H1 (cell line): ENCODE measurements around the gene SLC23A2. TPM values are rescaled to one million over a fixed set of nuclear protein-coding genes. Genes with fewer than 3 reads are reported as not detected.

ENCODE experiments used
- CTCF ChIA-PET: fragments of 300-600 bp; sonication (Branson Sonifier 250); formaldehyde crosslinking; loops from one replicate; lab custom pipeline; 2021; ENCODE audit not compliant: partially characterized antibody; lab: Charles Lee
- POLR2A ChIA-PET: fragments of 300-600 bp; sonication (Branson Sonifier 250); formaldehyde crosslinking; loops from one replicate; lab custom pipeline; 2021; ENCODE audit warnings: inconsistent platforms; ENCODE audit not compliant: partially characterized antibody; lab: Charles Lee
- DNase-seq, 2 experiments: peaks; one replicate each; pipeline versions ENCODE4 v3.0.0 to v3.0.0-alpha.2; 2010 to 2022; ENCODE audit warnings: low spot score in 2 of 2, low read depth in 1 of 2, mixed read lengths in 1 of 2
- FAIRE-seq: peaks from 2 replicates; lab custom pipeline; 2011; peaks lifted over from hg19 to GRCh38; lab: Jason Lieb, UNC
- H2AFZ ChIP-seq: 2 replicates; pipeline ENCODE4 v1.8.1; 2012; ENCODE audit warnings: low read length, inconsistent platforms
- H2AK5ac ChIP-seq: 2 replicates; pipeline ENCODE4 v1.6.1; 2013; ENCODE audit warnings: low read depth, low read length
- H2BK120ac ChIP-seq: replicated peaks from 2 replicates; pipeline ENCODE3; 2013; ENCODE audit warnings: low read depth, low read length, inconsistent platforms
- H2BK12ac ChIP-seq: 2 replicates; pipeline ENCODE4 v1.6.1; 2013; ENCODE audit warnings: low read depth, low read length
- H2BK15ac ChIP-seq: 2 replicates; pipeline ENCODE4 v1.6.1; 2013; ENCODE audit warnings: low read length
- H2BK20ac ChIP-seq: 2 replicates; pipeline ENCODE4 v1.6.1; 2013; ENCODE audit warnings: low read length
- H2BK5ac ChIP-seq: 2 replicates; pipeline ENCODE4 v1.6.1; 2013; ENCODE audit warnings: low read depth, low read length
- H3K14ac ChIP-seq: 2 replicates; pipeline ENCODE4 v1.6.1; 2013; ENCODE audit warnings: inconsistent platforms; ENCODE audit not compliant: insufficient read length
- H3K18ac ChIP-seq: 2 replicates; pipeline ENCODE4 v1.6.1; 2013; ENCODE audit warnings: low read length; ENCODE audit errors: extremely low read depth
- H3K23ac ChIP-seq: 2 replicates; pipeline ENCODE4 v1.6.1; 2013; ENCODE audit warnings: inconsistent platforms; ENCODE audit not compliant: insufficient read length
- H3K23me2 ChIP-seq: 2 replicates; pipeline ENCODE4 v1.6.1; 2013; ENCODE audit warnings: low read depth, low read length
- H3K27ac ChIP-seq: 2 replicates; pipeline ENCODE4 v1.6.1; 2011; ENCODE audit warnings: low read depth, low read length, inconsistent platforms
- H3K27me3 ChIP-seq, 4 experiments: replicated peaks in 1 of 4; 1 replicate in 1 of 4; 2 replicates in 3 of 4; pipeline versions ENCODE4 v1.6.1 to v1.8.1; 2011 to 2013; ENCODE audit warnings: low read length in 3 of 4, mild to moderate bottlenecking in 3 of 4, inconsistent platforms in 2 of 4, mixed read lengths in 2 of 4, moderate library complexity in 1 of 4; ENCODE audit not compliant: control insufficient read depth in 3 of 4, insufficient read depth in 3 of 4; ENCODE audit errors: extremely low read depth in 1 of 4
- H3K36me3 ChIP-seq, 4 experiments: 2 replicates each; pipeline versions ENCODE4 v1.6.1 to v1.8.1; 2011 to 2013; ENCODE audit warnings: mild to moderate bottlenecking in 4 of 4, low read length in 3 of 4, moderate library complexity in 2 of 4, control low read depth in 1 of 4, inconsistent platforms in 1 of 4; ENCODE audit not compliant: insufficient read depth in 4 of 4, control insufficient read depth in 2 of 4
- H3K4ac ChIP-seq: replicated peaks from 2 replicates; pipeline ENCODE3; 2013; ENCODE audit warnings: low read length, low read depth, mixed read lengths, inconsistent platforms; ENCODE audit not compliant: insufficient read length
- H3K4me1 ChIP-seq, 4 experiments: replicated peaks in 1 of 4; 1 replicate in 1 of 4; 2 replicates in 3 of 4; pipeline versions ENCODE4 v1.6.1 to v1.8.1; 2011 to 2013; ENCODE audit warnings: low read length in 3 of 4, inconsistent platforms in 2 of 4, mixed read lengths in 1 of 4; ENCODE audit not compliant: insufficient read depth in 4 of 4, control insufficient read depth in 3 of 4
- H3K4me2 ChIP-seq, 2 experiments: 2 replicates each; pipeline versions ENCODE4 v1.6.1 to v1.8.1; 2011 to 2013; ENCODE audit warnings: low read depth in 2 of 2, low read length in 2 of 2, control low read depth in 1 of 2, inconsistent platforms in 1 of 2, mild to moderate bottlenecking in 1 of 2; ENCODE audit not compliant: insufficient read depth in 1 of 2
- H3K4me3 ChIP-seq, 4 experiments: fragments of 200-600, 300-600 bp in 1 of 4; sonication (generic), shearing (Covaris generic), sonication (Bioruptor Twin) in 1 of 4; 2 replicates each; pipeline versions ENCODE4 v1.5.1 to v1.8.1; 2011 to 2016; ENCODE audit warnings: low read length in 4 of 4, low read depth in 3 of 4, control low read depth in 2 of 4, inconsistent platforms in 2 of 4, mild to moderate bottlenecking in 2 of 4, mixed read lengths in 1 of 4, moderate library complexity in 1 of 4; ENCODE audit not compliant: insufficient read depth in 2 of 4; ENCODE audit errors: extremely low read depth in 1 of 4
- H3K56ac ChIP-seq: replicated peaks from 2 replicates; pipeline ENCODE3; 2013; ENCODE audit warnings: low read depth, mild to moderate bottlenecking, mixed read lengths, low read length, inconsistent platforms; ENCODE audit not compliant: insufficient read length
- H3K79me1 ChIP-seq: 2 replicates; pipeline ENCODE4 v1.6.1; 2013; ENCODE audit warnings: low read depth, low read length, control low read depth
- H3K79me2 ChIP-seq, 2 experiments: 2 replicates each; pipeline versions ENCODE4 v1.6.1 to v1.8.1; 2012 to 2013; ENCODE audit warnings: low read length in 2 of 2, mild to moderate bottlenecking in 2 of 2, inconsistent platforms in 1 of 2; ENCODE audit not compliant: insufficient read depth in 2 of 2, control insufficient read depth in 1 of 2
- H3K9ac ChIP-seq, 4 experiments: replicated peaks in 1 of 4; 1 replicate in 1 of 4; 2 replicates in 3 of 4; pipeline versions ENCODE4 v1.6.1 to v1.8.1; 2011 to 2013; ENCODE audit warnings: low read depth in 3 of 4, low read length in 3 of 4, control low read depth in 2 of 4, mild to moderate bottlenecking in 2 of 4, moderate library complexity in 2 of 4, inconsistent platforms in 1 of 4; ENCODE audit errors: extremely low read depth in 1 of 4
- H3K9me3 ChIP-seq, 2 experiments: 2 replicates each; pipeline versions ENCODE4 v1.6.1 to v1.8.1; 2012 to 2013; ENCODE audit warnings: mild to moderate bottlenecking in 2 of 2, moderate library complexity in 2 of 2, control low read depth in 1 of 2, inconsistent platforms in 1 of 2, low read depth in 1 of 2, low read length in 1 of 2, mixed read lengths in 1 of 2; ENCODE audit not compliant: insufficient read depth in 2 of 2
- H4K20me1 ChIP-seq, 2 experiments: replicated peaks in 1 of 2; 2 replicates each; pipeline versions ENCODE3 to v1.8.1; 2011 to 2013; ENCODE audit warnings: inconsistent platforms in 2 of 2, low read length in 2 of 2, mild to moderate bottlenecking in 1 of 2; ENCODE audit not compliant: insufficient read depth in 2 of 2, control insufficient read depth in 1 of 2
- H4K5ac ChIP-seq: 2 replicates; pipeline ENCODE4 v1.6.1; 2013; ENCODE audit warnings: low read length, low read depth, mixed read lengths, inconsistent platforms; ENCODE audit not compliant: insufficient read length
- H4K8ac ChIP-seq: 2 replicates; pipeline ENCODE4 v1.8.0; 2013; ENCODE audit warnings: mild to moderate bottlenecking, moderate library complexity, low read length, inconsistent platforms; ENCODE audit not compliant: insufficient read depth; ENCODE audit errors: extremely low read depth
- H4K91ac ChIP-seq: replicated peaks from 2 replicates; pipeline ENCODE3; 2013; ENCODE audit warnings: low read length, mixed read lengths, inconsistent platforms; ENCODE audit not compliant: insufficient read length
- ATF2 ChIP-seq: IDR thresholded peaks from 2 replicates; pipeline ENCODE4 v1.6.1; 2012; ENCODE audit warnings: low read length, inconsistent platforms
- HDAC6 ChIP-seq: IDR thresholded peaks from one replicate; pipeline ENCODE4 v1.7.1; 2012; ENCODE audit warnings: low read depth, mild to moderate bottlenecking, inconsistent platforms, low read length, moderate library complexity
- KDM4A ChIP-seq: IDR thresholded peaks from one replicate; pipeline ENCODE4 v1.7.1; 2012; ENCODE audit warnings: low read depth, mild to moderate bottlenecking, moderate library complexity, low read length, inconsistent platforms; ENCODE audit not compliant: severe bottlenecking
- NANOG ChIP-seq: IDR thresholded peaks from 2 replicates; pipeline ENCODE4 v1.6.1; 2011; ENCODE audit warnings: low read length, low read depth, mild to moderate bottlenecking, inconsistent platforms; ENCODE audit not compliant: insufficient read depth, poor library complexity, severe bottlenecking
- POLR2AphosphoS5 ChIP-seq: IDR thresholded peaks from 2 replicates; pipeline ENCODE4 v1.6.1; 2011; ENCODE audit warnings: low read depth, low read length
- RAD21 ChIP-seq, 2 experiments: IDR thresholded peaks in 1 of 2; conservative IDR thresholded peaks in 1 of 2; 2 replicates each; pipeline ENCODE4 v1.6.1; 2011; ENCODE audit warnings: low read depth in 2 of 2, low read length in 2 of 2, improper control_type of control experiment in 1 of 2, inconsistent platforms in 1 of 2, mild to moderate bottlenecking in 1 of 2, moderate library complexity in 1 of 2
- SAP30 ChIP-seq: fragments of 300-600 bp; sonication (generic); IDR thresholded peaks from 2 replicates; pipeline ENCODE4 v1.7.1; 2012; ENCODE audit warnings: low read length, moderate library complexity, mild to moderate bottlenecking, inconsistent platforms; ENCODE audit not compliant: insufficient read depth, insufficient replicate concordance
- SIN3A ChIP-seq, 2 experiments: IDR thresholded peaks in 1 of 2; conservative IDR thresholded peaks in 1 of 2; 2 replicates each; pipeline ENCODE4 v1.6.1; 2011 to 2012; ENCODE audit warnings: low read length in 2 of 2, improper control_type of control experiment in 1 of 2, low read depth in 1 of 2, mild to moderate bottlenecking in 1 of 2
- SRF ChIP-seq: IDR thresholded peaks from 2 replicates; pipeline ENCODE4 v1.6.1; 2011; ENCODE audit warnings: mild to moderate bottlenecking, low read depth, low read length, moderate library complexity
- TAF7 ChIP-seq: optimal IDR thresholded peaks from 2 replicates; pipeline ENCODE3; 2011; ENCODE audit warnings: low read depth, mild to moderate bottlenecking, inconsistent platforms, low read length, moderate library complexity, borderline replicate concordance
- ZNF274 ChIP-seq: IDR thresholded peaks from 2 replicates; pipeline ENCODE4 v1.7.0; 2012; ENCODE audit warnings: low read length, borderline replicate concordance; ENCODE audit errors: extremely low read depth
- WGBS, 2 experiments: shearing (Covaris generic) in 1 of 2; methylation state at CpG; one replicate each; pipeline versions ENCODE4 v1.1.6 to v1.1.7; 2013 to 2015; ENCODE audit warnings: low lambda C conversion rate in 2 of 2, mixed read lengths in 2 of 2, inconsistent platforms in 1 of 2, low coverage in 1 of 2, missing lambda C conversion rate in 1 of 2; ENCODE audit not compliant: insufficient replicate concordance in 2 of 2, insufficient coverage in 1 of 2, insufficient read length in 1 of 2; ENCODE audit errors: extremely low coverage in 1 of 2, missing lambda C conversion rate in 1 of 2; 5-methylcytosine and 5-hydroxymethylcytosine counted together
- polyA plus RNA-seq, 7 experiments: library from polyadenylated mRNA; depleted of rRNA in 3 of 7; stranded (reverse) in 5 of 7; unstranded in 2 of 7; fragments of >200 nt in 5 of 7; fragments of 200-250 nt in 2 of 7; gene quantifications; 1 replicate in 5 of 7; 2 replicates in 1 of 7; 4 replicates in 1 of 7; pipeline versions ENCODE4 v1.2.1 to v1.2.3, GENCODE V29; 2011 to 2013; ENCODE audit warnings: missing spikeins in 2 of 7, mixed read lengths in 2 of 7
- total RNA-seq: library from RNA; stranded (reverse); fragmentation: NEBNext Ultra II Directional; extraction: Animal tissue kit (Norgen Biotek cat#: 25700); gene quantifications from 2 replicates; pipeline ENCODE4 v1.2.1, GENCODE V29; 2021

SLC23A2 gene
- total and polyA plus RNA-seq, 2 of the 8 experiments (the other 6 are each of a cell fraction or from before 2014, with no cell fraction given): 17.0 to 18.6 TPM

- FAIRE-seq (no peak), DNase-seq (no peak)
- Histone ChIP-seq H2AK5ac (no peak overlapping the region), H3K36me3 (no peaks in the 10 kb centered on the region), H3K4me3 (no peak overlapping the region), H3K18ac (no peak overlapping the region), H2BK120ac (no peak overlapping the region), H3K9me3 (no peaks in the 10 kb centered on the region), H3K79me2 (no peaks in the 10 kb centered on the region), H3K14ac (no peak overlapping the region), H3K56ac (no peak overlapping the region), H3K23me2 (no peaks in the 10 kb centered on the region), H2AFZ (no peak overlapping the region), H3K23ac (no peak overlapping the region), H2BK15ac (no peak overlapping the region), H3K27ac (no peak overlapping the region), H4K8ac (no peak overlapping the region), H3K79me1 (no peaks in the 10 kb centered on the region), H3K27me3 (no peaks in the 10 kb centered on the region), H4K5ac (no peak overlapping the region), H4K20me1 (no peaks in the 10 kb centered on the region), H3K4me1 (no peaks in the 10 kb centered on the region), H3K4me2 (no peak overlapping the region), H2BK12ac (no peak overlapping the region), H2BK5ac (no peak overlapping the region), H4K91ac (no peak overlapping the region), H2BK20ac (no peak overlapping the region), H3K9ac (no peak overlapping the region), H3K4ac (no peak overlapping the region)
- POLR2A ChIA-PET: no interaction called here
- CTCF ChIA-PET: interaction anchor here (1.3 kb wide), 1 partner anchor 126 kb away, joined by 3 read pairs; no protein-coding TSS in a partner anchor
- WGBS, 2 experiments: 77% methylated on average over 3 of the region's 3 CpGs; no CpG with 5 or more reads in 1 of the 2 experiments
- TF ChIP-seq SAP30: no peak
- no peak for TF ChIP-seq HDAC6
- no peak for TF ChIP-seq TAF7
- TF ChIP-seq ZNF274: no peak
- no peak for TF ChIP-seq POLR2AphosphoS5
- TF ChIP-seq ATF2: no peak
- no peak for TF ChIP-seq NANOG
- TF ChIP-seq SIN3A (conservative IDR thresholded peaks at IDR 0.05 in 1 of 2, IDR thresholded peaks at IDR 0.05 in 1 of 2; ENCODE audit: low read depth in 1 of 2, low read length in 2 of 2): no peak
- TF ChIP-seq RAD21 (IDR thresholded peaks at IDR 0.05 in 1 of 2, conservative IDR thresholded peaks at IDR 0.05 in 1 of 2; ENCODE audit: low read depth in 2 of 2, low read length in 2 of 2): no peak
- no peak for TF ChIP-seq KDM4A
- no peak for TF ChIP-seq SRF
Measured at GRCh38 chr20:4830259-4830658, 171.1 kb downstream of the SLC23A2 start.
